ENCODE results near the gene UNK. TPM values are rescaled to one million over a fixed set of nuclear protein-coding genes. Genes with fewer than 3 reads are reported as not detected.
"Not testable (repeated sequence)": the region's sequence is repeated elsewhere in the genome, so short reads cannot be mapped to it uniquely, and the experiment has no call there.

UNK gene
- total RNA-seq, 1 experiment from 2014 or later: 23.6 TPM

- not testable (repeated sequence) for DNase-seq (ENCODE audit: low spot score)
These were observed 85.6 kb downstream of the UNK start for GRCh38 chr17:75870228-75870627.

DNA sequence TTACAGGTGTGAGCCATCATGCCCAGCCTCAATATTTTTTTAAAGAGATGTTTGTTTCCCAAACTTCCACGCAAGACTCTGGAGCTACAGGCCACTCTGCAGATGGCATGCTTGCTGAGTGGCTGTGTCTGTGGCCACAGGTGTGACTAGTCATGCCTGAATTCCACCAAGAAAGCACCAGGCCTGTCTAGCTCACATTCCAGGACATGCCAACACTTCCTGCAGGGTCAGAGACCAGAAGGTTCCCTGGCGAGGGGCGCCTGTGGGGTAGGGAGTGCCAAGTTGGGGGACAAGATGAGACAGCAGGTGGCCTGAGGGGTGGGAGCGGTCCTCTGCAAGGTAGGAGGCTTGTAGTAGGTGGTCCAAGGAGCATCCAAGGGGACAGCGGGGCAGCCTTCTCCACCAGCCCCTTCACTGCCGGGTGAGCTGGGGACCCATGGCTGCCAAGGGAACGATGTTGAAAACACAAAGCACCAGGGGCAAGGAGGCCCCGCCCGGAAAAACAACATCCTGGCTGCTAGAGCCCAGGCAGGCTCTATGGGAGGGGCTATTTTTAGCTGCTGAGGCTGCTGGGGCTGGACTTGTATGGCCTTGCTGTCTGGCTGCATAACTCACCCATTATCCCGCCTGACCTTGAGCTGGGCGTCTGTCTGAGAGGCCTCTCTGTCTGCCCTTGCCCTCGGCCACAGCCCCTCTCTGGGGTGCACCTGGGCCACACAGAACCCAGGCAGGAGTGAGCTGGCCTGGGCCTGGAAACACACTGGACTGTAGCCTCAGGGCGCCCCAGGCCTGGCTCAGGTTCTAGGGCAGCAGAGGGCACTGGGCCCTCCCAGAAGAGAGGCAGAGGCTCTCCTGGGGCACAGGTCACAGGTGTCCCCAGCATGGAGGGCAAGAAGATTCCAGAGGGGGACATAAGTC lies 88.1 kb downstream of the UNK start:
- DNase-seq (ENCODE audit: low spot score): peak; percentile 86

GRCh38 chr17:75873587-75874322 lies 89.1 kb downstream of the UNK start:
- no peak for DNase-seq (ENCODE audit: low spot score)

DNA sequence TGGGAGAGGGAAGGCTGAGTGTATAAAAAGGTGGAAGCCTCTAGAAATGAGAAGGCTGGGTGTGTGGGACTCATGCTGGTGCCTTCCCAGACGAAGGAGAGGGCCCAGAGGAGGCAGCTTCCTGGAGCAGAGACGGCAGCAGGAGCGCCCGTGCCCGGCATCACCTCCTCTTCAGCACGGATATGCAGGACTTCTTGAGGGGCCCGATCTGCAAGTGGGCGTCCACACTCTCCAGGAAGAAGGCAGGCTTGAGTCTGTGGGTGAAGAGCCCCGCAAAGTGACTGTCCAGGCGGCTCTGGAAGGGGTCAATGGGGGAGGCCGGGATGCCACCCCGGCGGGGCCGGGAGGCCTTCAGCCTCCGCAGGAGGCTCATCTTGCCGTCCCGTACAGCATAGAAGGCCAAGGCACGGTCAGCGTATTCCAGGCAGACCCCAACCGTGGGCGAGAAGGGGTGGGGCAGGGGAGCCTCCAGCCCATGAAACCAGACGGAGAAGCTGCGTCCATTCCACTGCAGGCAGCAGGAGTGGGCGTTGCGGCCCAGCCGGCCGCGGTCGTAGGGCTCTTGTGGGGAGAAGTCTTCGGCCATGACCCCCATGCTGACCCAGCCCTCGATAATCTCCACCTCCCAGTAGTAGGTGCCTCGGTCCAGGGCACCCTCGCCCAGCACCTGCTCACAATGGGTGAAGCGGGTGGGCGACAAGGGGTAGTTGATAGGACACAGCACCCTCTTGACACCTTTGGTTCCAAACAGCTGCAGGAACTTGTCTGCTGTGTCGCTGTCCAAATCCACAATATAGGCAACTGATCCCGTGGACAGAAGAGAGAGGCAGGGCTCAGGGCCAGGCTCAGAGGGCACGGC lies 89.9 kb downstream of the UNK start:
- DNase-seq (ENCODE audit: low spot score): no peak

Other genes with a start within 250 kb of the UNK start
- 29.0 and 36.8 TPM in 2 replicates for gene MYO15B, start 197.0 kb upstream of the UNK start, total RNA-seq (2014; rRNA removed; shearing (Covaris generic))
- 16.4 and 16.7 TPM in 2 replicates for gene SMIM5, start 151.4 kb upstream of the UNK start, total RNA-seq (2014; rRNA removed; shearing (Covaris generic))
- gene RECQL5, start 117.7 kb upstream of the UNK start, total RNA-seq (2014; rRNA removed; shearing (Covaris generic)): 56.7 and 64.6 TPM in 2 replicates
- 53.8 and 56.1 TPM in 2 replicates for gene SAP30BP, start 117.5 kb upstream of the UNK start, total RNA-seq (2014; rRNA removed; shearing (Covaris generic))
- gene ITGB4, start 63.3 kb upstream of the UNK start, total RNA-seq (2014; rRNA removed; shearing (Covaris generic)): 224 and 281 TPM in 2 replicates
- 40.8 and 41.8 TPM in 2 replicates for gene GALK1, start 19.6 kb upstream of the UNK start, total RNA-seq (2014; rRNA removed; shearing (Covaris generic))
- 37.5 and 43.5 TPM in 2 replicates for gene UNC13D, start 59.6 kb downstream of the UNK start, total RNA-seq (2014; rRNA removed; shearing (Covaris generic))
- gene WBP2, start 70.5 kb downstream of the UNK start, total RNA-seq (2014; rRNA removed; shearing (Covaris generic)): 26.8 and 30.9 TPM in 2 replicates
- 65.7 and 69.5 TPM in 2 replicates for gene TRIM47, start 93.8 kb downstream of the UNK start, total RNA-seq (2014; rRNA removed; shearing (Covaris generic))
- gene TRIM65, start 112.1 kb downstream of the UNK start, total RNA-seq (2014; rRNA removed; shearing (Covaris generic)): 20.2 and 29.2 TPM in 2 replicates
- gene MRPL38, start 120.1 kb downstream of the UNK start, total RNA-seq (2014; rRNA removed; shearing (Covaris generic)): 85.7 and 92.3 TPM in 2 replicates
- 7.4 and 13.1 TPM in 2 replicates for gene FBF1, start 156.2 kb downstream of the UNK start, total RNA-seq (2014; rRNA removed; shearing (Covaris generic))
- gene ACOX1, start 194.4 kb downstream of the UNK start, total RNA-seq (2014; rRNA removed; shearing (Covaris generic)): 32.1 and 46.5 TPM in 2 replicates
- gene TEN1, start 194.4 kb downstream of the UNK start, total RNA-seq (2014; rRNA removed; shearing (Covaris generic)): 48.6 and 56.2 TPM in 2 replicates
- 9.5 and 11.5 TPM in 2 replicates for gene CDK3, start 216.0 kb downstream of the UNK start, total RNA-seq (2014; rRNA removed; shearing (Covaris generic))
- gene EVPL, start 242.5 kb downstream of the UNK start, total RNA-seq (2014; rRNA removed; shearing (Covaris generic)): 40.1 and 42.1 TPM in 2 replicates